Measurements from ENCODE around the gene TUBB6. TPM values are rescaled to one million over a fixed set of nuclear protein-coding genes. Genes with fewer than 3 reads are reported as not detected.

Gene TUBB6
- total and polyA plus RNA-seq, 10 of the 15 experiments (the other 5 are each of a cell fraction or from before 2014, with no cell fraction given), result 27.4 to 262 (median 82.5) TPM

DNA sequence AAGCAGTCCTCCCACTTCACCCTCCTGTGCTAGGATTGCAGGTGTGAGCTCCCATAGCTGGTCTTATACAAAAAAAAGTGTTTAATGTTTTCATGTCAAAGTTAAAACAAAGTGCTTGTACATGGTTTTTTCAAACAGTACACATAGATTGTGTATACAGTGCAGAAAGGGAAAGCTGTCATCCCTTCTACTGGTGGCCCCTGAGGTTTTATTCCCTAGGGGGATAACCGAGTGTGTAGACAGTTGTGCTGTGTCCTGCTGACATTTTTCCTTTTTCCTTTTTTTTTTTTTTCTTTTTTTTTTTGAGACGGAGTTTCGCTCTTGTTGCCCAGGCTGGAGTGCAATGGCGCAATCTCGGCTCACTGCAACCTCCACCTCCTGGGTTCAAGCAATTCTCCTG lies 10.8 kb downstream of the TUBB6 start:
- ChIA-PET CTCF (interaction anchor here (4.5 kb wide), 1 partner anchor 11 kb away, joined by 50 read pairs; no protein-coding TSS in a partner anchor), POLR2A (no interaction called here), SMC1A (ENCODE audit: uncharacterized antibody, unreplicated experiment) (interaction anchor here (0.8 to 3.0 kb wide), 5 partner anchors 10 to 268 kb away, joined by 3 to 10 read pairs (median 4); no protein-coding TSS in a partner anchor), RAD21 (ENCODE audit: unreplicated experiment) (interaction anchor here (0.7 to 1.4 kb wide), 2 partner anchors 9 to 545 kb away, joined by 4 to 5 read pairs; no protein-coding TSS in a partner anchor)
- no peaks in the 10 kb centered on the region for H4K20me1 ChIP-seq (ENCODE audit: control insufficient read depth, insufficient read depth)
- WGBS (ENCODE audit: insufficient coverage, insufficient replicate concordance, low lambda C conversion rate, missing lambda C conversion rate), result 50% methylated on average over 2 of the region's 5 CpGs
- no peak overlapping the region for H3K9ac ChIP-seq (ENCODE audit: control insufficient read depth, insufficient read depth, low read length)
- H3K79me2 ChIP-seq (ENCODE audit: control insufficient read depth, insufficient read depth, low read length), result no peaks in the 10 kb centered on the region; the same call in 1 of the 2 replicates
- no peak overlapping the region for H3K27ac ChIP-seq (ENCODE audit: control insufficient read depth, insufficient read depth)
- ATAC-seq (no peak), DNase-seq (ENCODE audit: low read depth, low spot score) (no peak), FAIRE-seq (no peak)
- no peaks in the 10 kb centered on the region for H3K27me3 ChIP-seq (replicated peaks in 1 of 2; ENCODE audit: control insufficient read depth in 2 of 2, insufficient read depth in 2 of 2, low read length in 1 of 2)
- in situ Hi-C loops (cut with MboI), result no loop called here
- no peak overlapping the region for H2AFZ ChIP-seq (ENCODE audit: control insufficient read depth, low read depth, low read length)
- no peaks in the 10 kb centered on the region for H3K9me3 ChIP-seq (replicated peaks; ENCODE audit: control insufficient read depth, insufficient read depth, low read length)
- H3K4me2 ChIP-seq (ENCODE audit: control insufficient read depth, insufficient read depth), result no peak overlapping the region
- intact Hi-C loops (cut with micrococcal nuclease; ENCODE audit: unreplicated experiment), result no loop called here
- H3K4me1 ChIP-seq (ENCODE audit: control insufficient read depth, insufficient read depth, low read length), result peaks cover 31% of the 10 kb centered on the region
- no peak overlapping the region for H3K4me3 ChIP-seq
- peaks cover 0 to 3% of the 10 kb centered on the region in 2 experiments; a peak in 2 of 4 replicates for H3K36me3 ChIP-seq (ENCODE audit: control insufficient read depth in 2 of 2, insufficient read depth in 2 of 2, low read length in 1 of 2)
- no TSS peak for BruUV-seq (replicated peaks)
- TF ChIP-seq MEF2B (IDR thresholded peaks at IDR 0.05; ENCODE audit: partially characterized antibody, poor library complexity, severe bottlenecking), result peak; percentile 63
- TF ChIP-seq SMC3 (IDR thresholded peaks at IDR 0.05; ENCODE audit: borderline replicate concordance, low read length), result no peak
- TF ChIP-seq, protein P1, sequence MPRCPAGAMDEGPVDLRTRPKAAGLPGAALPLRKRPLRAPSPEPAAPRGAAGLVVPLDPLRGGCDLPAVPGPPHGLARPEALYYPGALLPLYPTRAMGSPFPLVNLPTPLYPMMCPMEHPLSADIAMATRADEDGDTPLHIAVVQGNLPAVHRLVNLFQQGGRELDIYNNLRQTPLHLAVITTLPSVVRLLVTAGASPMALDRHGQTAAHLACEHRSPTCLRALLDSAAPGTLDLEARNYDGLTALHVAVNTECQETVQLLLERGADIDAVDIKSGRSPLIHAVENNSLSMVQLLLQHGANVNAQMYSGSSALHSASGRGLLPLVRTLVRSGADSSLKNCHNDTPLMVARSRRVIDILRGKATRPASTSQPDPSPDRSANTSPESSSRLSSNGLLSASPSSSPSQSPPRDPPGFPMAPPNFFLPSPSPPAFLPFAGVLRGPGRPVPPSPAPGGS (IDR thresholded peaks at IDR 0.05; ENCODE audit: borderline replicate concordance, insufficient read depth, low read depth, low read length, poor library complexity, severe bottlenecking), result no peak
- no peak for TF ChIP-seq MTA3 (IDR thresholded peaks at IDR 0.05; ENCODE audit: borderline replicate concordance, low read length)
- no peak for TF ChIP-seq NFYB (IDR thresholded peaks at IDR 0.05; ENCODE audit: insufficient read depth, low read depth, low read length)
- TF ChIP-seq, protein P2, sequence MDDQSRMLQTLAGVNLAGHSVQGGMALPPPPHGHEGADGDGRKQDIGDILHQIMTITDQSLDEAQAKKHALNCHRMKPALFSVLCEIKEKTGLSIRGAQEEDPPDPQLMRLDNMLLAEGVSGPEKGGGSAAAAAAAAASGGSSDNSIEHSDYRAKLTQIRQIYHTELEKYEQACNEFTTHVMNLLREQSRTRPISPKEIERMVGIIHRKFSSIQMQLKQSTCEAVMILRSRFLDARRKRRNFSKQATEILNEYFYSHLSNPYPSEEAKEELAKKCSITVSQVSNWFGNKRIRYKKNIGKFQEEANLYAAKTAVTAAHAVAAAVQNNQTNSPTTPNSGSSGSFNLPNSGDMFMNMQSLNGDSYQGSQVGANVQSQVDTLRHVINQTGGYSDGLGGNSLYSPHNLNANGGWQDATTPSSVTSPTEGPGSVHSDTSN (IDR thresholded peaks at IDR 0.05; ENCODE audit: insufficient replicate concordance, low read depth, low read length), result no peak
- TF ChIP-seq, protein P3, sequence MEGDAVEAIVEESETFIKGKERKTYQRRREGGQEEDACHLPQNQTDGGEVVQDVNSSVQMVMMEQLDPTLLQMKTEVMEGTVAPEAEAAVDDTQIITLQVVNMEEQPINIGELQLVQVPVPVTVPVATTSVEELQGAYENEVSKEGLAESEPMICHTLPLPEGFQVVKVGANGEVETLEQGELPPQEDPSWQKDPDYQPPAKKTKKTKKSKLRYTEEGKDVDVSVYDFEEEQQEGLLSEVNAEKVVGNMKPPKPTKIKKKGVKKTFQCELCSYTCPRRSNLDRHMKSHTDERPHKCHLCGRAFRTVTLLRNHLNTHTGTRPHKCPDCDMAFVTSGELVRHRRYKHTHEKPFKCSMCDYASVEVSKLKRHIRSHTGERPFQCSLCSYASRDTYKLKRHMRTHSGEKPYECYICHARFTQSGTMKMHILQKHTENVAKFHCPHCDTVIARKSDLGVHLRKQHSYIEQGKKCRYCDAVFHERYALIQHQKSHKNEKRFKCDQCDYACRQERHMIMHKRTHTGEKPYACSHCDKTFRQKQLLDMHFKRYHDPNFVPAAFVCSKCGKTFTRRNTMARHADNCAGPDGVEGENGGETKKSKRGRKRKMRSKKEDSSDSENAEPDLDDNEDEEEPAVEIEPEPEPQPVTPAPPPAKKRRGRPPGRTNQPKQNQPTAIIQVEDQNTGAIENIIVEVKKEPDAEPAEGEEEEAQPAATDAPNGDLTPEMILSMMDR (IDR thresholded peaks at IDR 0.05 in 2 of 3, conservative IDR thresholded peaks at IDR 0.05 in 1 of 3; ENCODE audit: control insufficient read depth in 2 of 3, extremely low read depth in 1 of 3, insufficient read depth in 1 of 3, low read depth in 3 of 3, low read length in 3 of 3), result no peak
- TF ChIP-seq SREBF2 (IDR thresholded peaks at IDR 0.05; ENCODE audit: low read length), result no peak
